ENCODE data around the gene CEP57L1.
"Not testable (repeated sequence)": the region's sequence is repeated elsewhere in the genome, so short reads cannot be mapped to it uniquely, and the experiment has no call there.

The CEP57L1 gene

DNA sequence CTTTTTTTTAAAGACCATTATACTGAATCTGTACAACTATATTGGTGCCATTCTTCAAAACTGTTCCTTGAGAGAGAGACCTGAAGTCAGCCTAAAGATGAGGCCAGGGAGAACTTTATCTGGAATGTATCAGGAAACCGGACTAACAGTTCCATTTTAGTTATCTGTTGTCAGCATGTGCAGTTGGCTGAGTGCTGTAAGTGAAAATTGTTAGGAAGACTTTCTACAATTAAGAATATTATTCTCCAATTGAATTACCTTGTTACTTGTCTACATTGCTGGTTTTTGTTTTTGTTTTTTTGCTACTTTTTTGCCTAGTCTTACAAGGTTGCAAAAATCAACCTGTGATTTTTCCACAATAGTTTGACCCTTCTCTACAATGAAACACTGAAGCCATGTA is 7.5 kb downstream of the CEP57L1 start:
- Mint-ChIP-seq H3K9me3 (no peaks in the 10 kb centered on the region), H3K4me3 (no peak overlapping the region), H3K27ac (no peak overlapping the region), H3K36me3 (ENCODE audit: insufficient read depth) (peaks cover 5% of the 10 kb centered on the region), H3K4me1 (ENCODE audit: low read depth in 2 of 2) (peaks cover 0 to 12% of the 10 kb centered on the region in 2 donors), H3K27me3 (no peaks in the 10 kb centered on the region)
- DNase-seq (no peak), ATAC-seq (replicated peaks) (no peak)

DNA sequence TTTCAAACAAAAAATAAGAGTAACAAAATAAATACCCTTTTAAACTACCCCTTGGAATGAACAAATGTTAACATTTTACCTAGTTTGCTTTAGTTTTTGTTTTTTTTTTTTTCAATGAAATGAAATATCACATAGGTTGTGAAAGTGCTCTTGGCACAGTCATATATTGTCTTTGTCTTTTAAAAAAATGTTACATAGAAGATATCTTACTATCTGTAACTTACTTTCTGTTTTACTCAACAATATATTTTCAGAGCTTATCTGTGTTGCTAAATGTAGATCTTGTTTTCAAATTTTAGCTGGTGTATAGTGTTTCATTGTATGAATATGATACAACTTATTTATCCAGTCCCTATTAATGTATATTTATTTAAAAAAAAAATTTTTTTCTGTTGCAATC is 8.6 kb downstream of the CEP57L1 start:
- H3K4me3 Mint-ChIP-seq = no peak overlapping the region
- ATAC-seq (replicated peaks) = no peak
- peaks cover 0 to 7% of the 10 kb centered on the region in 2 donors for H3K4me1 Mint-ChIP-seq (ENCODE audit: low read depth in 2 of 2)
- no peaks in the 10 kb centered on the region for H3K27me3 Mint-ChIP-seq
- DNase-seq = no peak
- no peak overlapping the region for H3K27ac Mint-ChIP-seq
- H3K9me3 Mint-ChIP-seq = no peaks in the 10 kb centered on the region
- peaks cover 5% of the 10 kb centered on the region for H3K36me3 Mint-ChIP-seq (ENCODE audit: insufficient read depth)

GRCh38 chr6:109104512-109104911 is 9.2 kb downstream of the CEP57L1 start:
- H3K9me3 Mint-ChIP-seq = no peaks in the 10 kb centered on the region
- peaks cover 5% of the 10 kb centered on the region for H3K36me3 Mint-ChIP-seq (ENCODE audit: insufficient read depth)
- peaks cover 0 to 4% of the 10 kb centered on the region in 2 donors for H3K4me1 Mint-ChIP-seq (ENCODE audit: low read depth in 2 of 2)

GRCh38 chr6:109105681-109106080 is 10.4 kb downstream of the CEP57L1 start:
- DNase-seq (no peak), ATAC-seq (replicated peaks) (no peak)
- Mint-ChIP-seq H3K36me3 (ENCODE audit: insufficient read depth) (peaks cover 5% of the 10 kb centered on the region), H3K27me3 (no peaks in the 10 kb centered on the region), H3K9me3 (no peaks in the 10 kb centered on the region), H3K4me1 (ENCODE audit: low read depth in 2 of 2) (peaks cover 0 to 7% of the 10 kb centered on the region in 2 donors), H3K4me3 (no peak overlapping the region), H3K27ac (no peak overlapping the region)

More at GRCh38 chr6:109104512-109104911, 9.2 kb downstream of the CEP57L1 start:
- DNase-seq = no peak
- H3K27me3 Mint-ChIP-seq = no peaks in the 10 kb centered on the region
- no peak overlapping the region for H3K4me3 Mint-ChIP-seq
- no peak for ATAC-seq (replicated peaks)
- no peak overlapping the region for H3K27ac Mint-ChIP-seq

DNA sequence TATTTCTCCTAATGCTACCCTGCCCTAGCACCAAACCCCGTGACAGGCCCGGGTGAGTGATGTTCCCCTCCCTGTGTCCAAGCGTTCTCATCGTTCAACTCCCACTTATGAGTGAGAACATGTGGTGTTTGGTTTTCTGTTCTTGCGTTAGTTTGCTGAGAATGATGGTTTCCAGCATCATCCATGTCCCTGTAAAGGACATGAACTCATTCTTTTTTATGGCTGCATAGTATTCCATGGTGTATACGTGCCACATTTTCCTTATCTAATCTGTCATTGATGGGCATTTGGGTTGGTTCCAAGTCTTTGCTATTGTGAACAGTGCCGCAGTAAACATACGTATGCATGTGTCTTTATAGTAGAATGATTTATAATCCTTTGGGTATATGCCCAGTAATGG is 14.4 kb downstream of the CEP57L1 start:
- H3K4me3 Mint-ChIP-seq; H3K36me3 Mint-ChIP-seq (ENCODE audit: insufficient read depth); H3K27me3 Mint-ChIP-seq; DNase-seq; H3K9me3 Mint-ChIP-seq; ATAC-seq (replicated peaks); H3K27ac Mint-ChIP-seq: not testable (repeated sequence)
- H3K4me1 Mint-ChIP-seq (ENCODE audit: low read depth in 2 of 2) = peaks cover 0 to 36% of the 10 kb centered on the region in 2 donors

GRCh38 chr6:109112663-109113062 is 17.4 kb downstream of the CEP57L1 start:
- not testable (repeated sequence) for H3K36me3 Mint-ChIP-seq (ENCODE audit: insufficient read depth); ATAC-seq (replicated peaks); DNase-seq; H3K9me3 Mint-ChIP-seq; H3K4me3 Mint-ChIP-seq; H3K27me3 Mint-ChIP-seq; H3K27ac Mint-ChIP-seq
- H3K4me1 Mint-ChIP-seq (ENCODE audit: low read depth in 2 of 2) = peaks cover 0 to 33% of the 10 kb centered on the region in 2 donors

GRCh38 chr6:109117346-109118035 is 22.2 kb downstream of the CEP57L1 start:
- Mint-ChIP-seq H3K4me3 (no peak overlapping the region), H3K9me3 (no peaks in the 10 kb centered on the region), H3K4me1 (ENCODE audit: low read depth in 2 of 2) (peaks cover 9 to 32% of the 10 kb centered on the region in 2 donors), H3K27ac (no peak overlapping the region), H3K36me3 (ENCODE audit: insufficient read depth) (no peaks in the 10 kb centered on the region), H3K27me3 (no peaks in the 10 kb centered on the region)
- DNase-seq (no peak), ATAC-seq (replicated peaks) (peak; percentile 42)

DNA sequence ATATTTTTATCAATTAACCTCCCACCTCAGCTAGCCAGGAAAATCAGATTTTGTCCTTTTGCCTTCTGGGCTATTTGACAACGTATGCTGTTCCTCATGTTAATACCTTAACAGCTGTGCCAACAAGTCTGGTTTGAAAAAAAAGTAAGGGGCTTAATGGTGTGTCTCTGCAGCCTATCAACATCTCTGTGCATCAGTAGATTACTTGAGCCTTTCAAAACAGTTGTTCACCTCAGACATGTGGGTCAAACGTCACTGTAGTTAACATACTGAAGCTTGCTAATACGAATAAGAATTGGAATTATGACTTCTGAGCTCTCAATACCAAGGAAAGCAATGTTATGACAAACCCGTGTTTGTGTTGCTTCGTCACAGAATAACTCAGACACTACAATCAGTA is 23.0 kb downstream of the CEP57L1 start:
- peak overlapping the region in 1 of 2 donors; percentile 3 for H3K27ac Mint-ChIP-seq
- no peak overlapping the region for H3K4me3 Mint-ChIP-seq

GRCh38 chr6:109118871-109119354 is 23.6 kb downstream of the CEP57L1 start:
- no peak for DNase-seq
- ATAC-seq (replicated peaks) = no peak
- Mint-ChIP-seq H3K9me3 (no peaks in the 10 kb centered on the region), H3K4me1 (ENCODE audit: low read depth in 2 of 2) (peaks cover 11 to 21% of the 10 kb centered on the region in 2 donors), H3K4me3 (no peak overlapping the region), H3K27ac (peak overlapping the region in 1 of 2 donors; percentile 3), H3K27me3 (no peaks in the 10 kb centered on the region), H3K36me3 (ENCODE audit: insufficient read depth) (no peaks in the 10 kb centered on the region)

More for the DNA sequence above, 23.0 kb downstream of the CEP57L1 start:
- Mint-ChIP-seq H3K36me3 (ENCODE audit: insufficient read depth) (no peaks in the 10 kb centered on the region), H3K27me3 (no peaks in the 10 kb centered on the region), H3K4me1 (ENCODE audit: low read depth in 2 of 2) (peaks cover 9 to 24% of the 10 kb centered on the region in 2 donors), H3K9me3 (no peaks in the 10 kb centered on the region)
- no peak for DNase-seq
- no peak for ATAC-seq (replicated peaks)

- H3K4me1 Mint-ChIP-seq (ENCODE audit: low read depth in 2 of 2) = peaks cover 11 to 21% of the 10 kb centered on the region in 2 donors
These were observed 26.1 kb downstream of the CEP57L1 start for GRCh38 chr6:109121411-109121810.

GRCh38 chr6:109124219-109124618 is 28.9 kb downstream of the CEP57L1 start:
- H3K4me3 Mint-ChIP-seq = no peak overlapping the region
- H3K9me3 Mint-ChIP-seq = no peaks in the 10 kb centered on the region
- ATAC-seq (replicated peaks) (no peak), DNase-seq (no peak)
- H3K36me3 Mint-ChIP-seq (ENCODE audit: insufficient read depth) = no peaks in the 10 kb centered on the region
- H3K27me3 Mint-ChIP-seq = no peaks in the 10 kb centered on the region
- H3K27ac Mint-ChIP-seq = no peak overlapping the region
- peaks cover 11 to 24% of the 10 kb centered on the region in 2 donors for H3K4me1 Mint-ChIP-seq (ENCODE audit: low read depth in 2 of 2)

More at GRCh38 chr6:109121411-109121810, 26.1 kb downstream of the CEP57L1 start:
- Mint-ChIP-seq H3K27me3 (no peaks in the 10 kb centered on the region), H3K4me3 (no peak overlapping the region), H3K9me3 (no peaks in the 10 kb centered on the region), H3K36me3 (ENCODE audit: insufficient read depth) (no peaks in the 10 kb centered on the region), H3K27ac (no peak overlapping the region)
- ATAC-seq (replicated peaks) (no peak), DNase-seq (no peak)

DNA sequence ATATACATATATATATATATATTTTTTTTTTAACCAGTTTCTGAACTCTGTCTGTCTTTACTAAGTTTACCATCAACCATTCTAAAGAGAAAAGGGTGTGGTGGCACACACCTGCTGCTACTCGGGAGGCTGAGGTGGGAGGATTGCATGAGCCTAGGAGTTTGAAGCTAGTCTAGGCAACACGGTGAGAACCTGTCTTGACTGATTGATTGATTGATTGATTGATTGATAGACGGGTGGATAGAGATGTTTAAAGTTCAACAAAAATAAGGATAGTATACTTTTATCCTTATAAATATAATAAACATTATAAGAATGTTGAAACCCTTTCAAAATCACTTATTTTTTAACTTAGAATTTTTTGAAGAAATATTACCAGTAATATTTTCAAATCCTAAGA is 30.2 kb downstream of the CEP57L1 start:
- Mint-ChIP-seq H3K27ac (no peak overlapping the region), H3K36me3 (ENCODE audit: insufficient read depth) (no peaks in the 10 kb centered on the region), H3K27me3 (no peaks in the 10 kb centered on the region), H3K4me1 (ENCODE audit: low read depth in 2 of 2) (peaks cover 3 to 21% of the 10 kb centered on the region in 2 donors), H3K9me3 (no peaks in the 10 kb centered on the region), H3K4me3 (no peak overlapping the region)
- no peak for ATAC-seq (replicated peaks)
- DNase-seq = no peak

- ATAC-seq (replicated peaks) = no peak
- Mint-ChIP-seq H3K4me3 (no peak overlapping the region), H3K4me1 (ENCODE audit: low read depth in 2 of 2) (peaks cover 0 to 9% of the 10 kb centered on the region in 2 donors), H3K36me3 (ENCODE audit: insufficient read depth) (no peaks in the 10 kb centered on the region), H3K27ac (no peak overlapping the region), H3K9me3 (no peaks in the 10 kb centered on the region), H3K27me3 (no peaks in the 10 kb centered on the region)
- DNase-seq = no peak
These were observed 34.8 kb downstream of the CEP57L1 start for GRCh38 chr6:109130065-109130464.

DNA sequence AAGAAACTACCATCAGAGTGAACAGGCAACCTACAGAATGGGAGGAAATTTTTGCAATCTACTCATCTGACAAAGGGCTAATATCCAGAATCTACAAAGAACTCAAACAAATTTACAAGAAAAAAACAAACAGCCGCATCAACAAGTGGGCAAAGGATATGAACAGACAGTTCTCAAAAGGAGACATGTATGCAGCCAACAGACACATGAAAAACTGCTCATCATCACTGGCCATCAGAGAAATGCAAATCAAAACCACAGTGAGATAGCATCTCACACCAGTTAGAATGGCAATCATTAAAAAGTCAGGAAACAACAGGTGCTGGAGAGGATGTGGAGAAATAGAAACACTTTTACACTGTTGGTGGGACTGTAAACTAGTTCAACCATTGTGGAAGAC is 40.3 kb downstream of the CEP57L1 start:
- not testable (repeated sequence) for H3K9me3 Mint-ChIP-seq; ATAC-seq (replicated peaks); H3K36me3 Mint-ChIP-seq (ENCODE audit: insufficient read depth); H3K27me3 Mint-ChIP-seq; H3K27ac Mint-ChIP-seq; H3K4me1 Mint-ChIP-seq (ENCODE audit: low read depth in 2 of 2); H3K4me3 Mint-ChIP-seq; DNase-seq

All from effector memory CD8-positive, alpha-beta T cell (primary cell).